GM23338 (cell line): Measurements from ENCODE around the gene DLG2. TPM values are rescaled to one million over a fixed set of nuclear protein-coding genes. Genes with fewer than 3 reads are reported as not detected.

Experiments used
- ATAC-seq: fragments of 200-7000 bp; cut with Tn5 transposase; 3 replicates; pipeline ENCODE4 v1.9.1; 2020
- DNase-seq: peaks from one replicate; pipeline ENCODE4 v3.0.0-alpha.2; 2015; ENCODE audit warnings: low spot score
- H2AFZ ChIP-seq: fragments of 200-600 bp; sonication (generic); 2 replicates; pipeline ENCODE4 v1.8.0; 2016; ENCODE audit warnings: antibody characterized with exemption, mild to moderate bottlenecking, moderate library complexity
- H3F3A ChIP-seq: fragments of 200-600 bp; sonication (generic); replicated peaks from 2 replicates; pipeline ENCODE4 v1.8.0; 2017; ENCODE audit warnings: antibody characterized with exemption, mixed run types, low read depth
- H3K27ac ChIP-seq: fragments of 200-600 bp; sonication (generic); 2 replicates; pipeline ENCODE4 v1.6.1; 2016; ENCODE audit warnings: low read depth
- H3K27me3 ChIP-seq: fragments of 200-600 bp; sonication (generic); 2 replicates; pipeline ENCODE4 v1.8.0; 2016; ENCODE audit warnings: mild to moderate bottlenecking, mixed run types, moderate library complexity; ENCODE audit not compliant: insufficient read depth
- H3K36me3 ChIP-seq: fragments of 200-600 bp; sonication (generic); 2 replicates; pipeline ENCODE4 v1.8.0; 2016; ENCODE audit warnings: mild to moderate bottlenecking; ENCODE audit not compliant: insufficient read depth
- H3K4me1 ChIP-seq: fragments of 200-600 bp; sonication (generic); 2 replicates; pipeline ENCODE4 v1.8.0; 2016; ENCODE audit warnings: mild to moderate bottlenecking, moderate library complexity; ENCODE audit not compliant: insufficient read depth
- H3K4me2 ChIP-seq: fragments of 200-600 bp; sonication (generic); 2 replicates; pipeline ENCODE4 v1.7.1; 2017; ENCODE audit warnings: mixed run types
- H3K4me3 ChIP-seq: fragments of 200-600 bp; sonication (generic); 2 replicates; pipeline ENCODE4 v1.6.1; 2016; ENCODE audit warnings: mixed run types
- H3K79me2 ChIP-seq: fragments of 200-600 bp; sonication (generic); replicated peaks from 2 replicates; pipeline ENCODE4 v1.8.0; 2017; ENCODE audit warnings: mild to moderate bottlenecking; ENCODE audit not compliant: insufficient read depth
- H3K9me2 ChIP-seq: fragments of 200-600 bp; sonication (generic); 2 replicates; pipeline ENCODE4 v1.8.0; 2017; ENCODE audit not compliant: insufficient read depth
- H4K20me1 ChIP-seq: fragments of 200-600 bp; sonication (generic); replicated peaks from 2 replicates; pipeline ENCODE4 v1.8.0; 2017; ENCODE audit warnings: mild to moderate bottlenecking; ENCODE audit not compliant: insufficient read depth
- H3K27ac Mint-ChIP-seq: 2 replicates; pipeline ENCODE4 v1.8.0; 2020; ENCODE audit warnings: inconsistent platforms, mild to moderate bottlenecking, moderate library complexity, mixed read lengths
- H3K27me3 Mint-ChIP-seq: 3 replicates; pipeline ENCODE4 v1.8.0; 2022; ENCODE audit warnings: low read depth, mild to moderate bottlenecking, moderate library complexity, mixed read lengths, inconsistent platforms; ENCODE audit not compliant: insufficient read depth, poor library complexity
- H3K36me3 Mint-ChIP-seq: 3 replicates; pipeline ENCODE4 v1.8.0; 2021; ENCODE audit warnings: low read depth, mild to moderate bottlenecking, inconsistent platforms, moderate library complexity, mixed read lengths
- H3K4me1 Mint-ChIP-seq: 3 replicates; pipeline ENCODE4 v1.8.0; 2020; ENCODE audit warnings: mild to moderate bottlenecking, inconsistent platforms, mixed read lengths
- H3K4me3 Mint-ChIP-seq: 3 replicates; pipeline ENCODE4 v1.8.0; 2021; ENCODE audit warnings: moderate library complexity, mild to moderate bottlenecking, inconsistent platforms, mixed read lengths
- H3K9me3 Mint-ChIP-seq: 3 replicates; pipeline ENCODE4 v1.8.0; 2020; ENCODE audit warnings: moderate library complexity, mild to moderate bottlenecking, inconsistent platforms, mixed read lengths
- CREB1 ChIP-seq: fragments of 250-450 bp; sonication (Bioruptor Pico); IDR thresholded peaks from 2 replicates; pipeline ENCODE4 v1.5.0; 2020; ENCODE audit warnings: low read depth, mild to moderate bottlenecking, moderate library complexity
- EZH2 ChIP-seq: fragments of 200-600 bp; sonication (generic); IDR thresholded peaks from one replicate; pipeline ENCODE4 v1.8.0; 2017; ENCODE audit warnings: antibody characterized with exemption, mild to moderate bottlenecking, low read depth; ENCODE audit not compliant: unreplicated experiment
- EZH2phosphoT487 ChIP-seq: fragments of 200-600 bp; sonication (generic); IDR thresholded peaks from one replicate; pipeline ENCODE4 v1.8.1; 2018; ENCODE audit warnings: antibody characterized with exemption; ENCODE audit not compliant: unreplicated experiment
- JUNB ChIP-seq: IDR thresholded peaks from one replicate; pipeline ENCODE4 v1.6.1; 2016; ENCODE audit warnings: antibody characterized with exemption; ENCODE audit not compliant: unreplicated experiment
- NANOG ChIP-seq: IDR thresholded peaks from 2 replicates; pipeline ENCODE4 v1.6.1; 2016; ENCODE audit warnings: antibody characterized with exemption, borderline replicate concordance
- STAT1 ChIP-seq: IDR thresholded peaks from one replicate; pipeline ENCODE4 v1.6.1; 2016; ENCODE audit warnings: antibody characterized with exemption; ENCODE audit not compliant: unreplicated experiment
- ZNF114 ChIP-seq: fragments of 250-450 bp; sonication (Bioruptor Pico); IDR thresholded peaks from 2 replicates; pipeline ENCODE4 v1.5.0; 2020; ENCODE audit warnings: mild to moderate bottlenecking, moderate library complexity
- ZNF331 ChIP-seq: fragments of 250-450 bp; sonication (Bioruptor Pico); IDR thresholded peaks from 2 replicates; pipeline ENCODE4 v1.5.0; 2020; ENCODE audit warnings: low read depth, mild to moderate bottlenecking, moderate library complexity
- polyA plus RNA-seq: library from polyadenylated mRNA; unstranded; fragments of >200 nt; fragmentation: Nextera tagmentation; extraction: Ambion mirVana; gene quantifications from 2 replicates; pipeline ENCODE4 v1.2.1, GENCODE V29; 2016
- total RNA-seq: library from RNA; depleted of rRNA; stranded (reverse); fragments of >200 nt; shearing (Covaris generic); gene quantifications from 2 replicates; pipeline ENCODE4 v1.2.3, GENCODE V29; 2014
- TF ChIP-seq, protein P1 (sequence below), 2 experiments: fragments of 200-600 bp in 1 of 2; sonication (generic) in 1 of 2; conservative IDR thresholded peaks; 2 replicates each; pipeline versions ENCODE4 v1.5.1 to v1.6.1; 2016 to 2017; ENCODE audit warnings: antibody characterized with exemption in 2 of 2, low read depth in 2 of 2, mild to moderate bottlenecking in 2 of 2, moderate library complexity in 1 of 2
- TF ChIP-seq, protein P2 (sequence below): fragments of 250-450 bp; sonication (Bioruptor Pico); IDR thresholded peaks from 2 replicates; pipeline ENCODE4 v1.5.0; 2020; ENCODE audit warnings: mild to moderate bottlenecking, moderate library complexity
- TF ChIP-seq, protein P3 (sequence below): IDR thresholded peaks from one replicate; pipeline ENCODE4 v1.6.1; 2018; ENCODE audit warnings: antibody characterized with exemption; ENCODE audit not compliant: unreplicated experiment
- TF ChIP-seq, protein P4 (sequence below): IDR thresholded peaks from 2 replicates; pipeline ENCODE4 v1.6.1; 2016; ENCODE audit warnings: antibody characterized with exemption

Gene DLG2
- total and polyA plus RNA-seq, 2 experiments from 2014 or later, result 19.8 to 21.5 TPM

DNA sequence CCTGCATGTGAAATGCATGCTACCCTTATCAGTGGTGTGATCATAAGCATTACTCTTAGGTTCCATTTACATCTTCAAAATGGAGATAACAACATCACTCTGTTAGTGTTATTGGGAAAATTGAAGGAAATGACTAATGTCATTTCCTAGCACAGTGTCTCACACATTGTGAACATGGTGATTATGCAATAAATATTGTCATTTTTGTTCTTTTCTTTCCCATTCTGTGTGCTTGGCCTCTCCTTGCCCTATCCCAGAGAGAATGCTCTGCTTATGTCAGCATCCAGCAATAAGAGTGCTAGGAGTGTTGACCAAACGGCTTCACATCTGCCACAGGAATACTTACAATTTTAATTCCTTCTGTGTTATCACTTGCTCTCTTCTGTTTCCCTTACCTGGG, 1316.9 kb downstream of the DLG2 start:
- no peak overlapping the region for H3K4me2 ChIP-seq
- Mint-ChIP-seq H3K36me3 (no peaks in the 10 kb centered on the region; the same call in 2 of the 3 replicates), H3K9me3 (no peaks in the 10 kb centered on the region)

More for the DNA sequence above, 1316.9 kb downstream of the DLG2 start:
- TF ChIP-seq, protein P1, sequence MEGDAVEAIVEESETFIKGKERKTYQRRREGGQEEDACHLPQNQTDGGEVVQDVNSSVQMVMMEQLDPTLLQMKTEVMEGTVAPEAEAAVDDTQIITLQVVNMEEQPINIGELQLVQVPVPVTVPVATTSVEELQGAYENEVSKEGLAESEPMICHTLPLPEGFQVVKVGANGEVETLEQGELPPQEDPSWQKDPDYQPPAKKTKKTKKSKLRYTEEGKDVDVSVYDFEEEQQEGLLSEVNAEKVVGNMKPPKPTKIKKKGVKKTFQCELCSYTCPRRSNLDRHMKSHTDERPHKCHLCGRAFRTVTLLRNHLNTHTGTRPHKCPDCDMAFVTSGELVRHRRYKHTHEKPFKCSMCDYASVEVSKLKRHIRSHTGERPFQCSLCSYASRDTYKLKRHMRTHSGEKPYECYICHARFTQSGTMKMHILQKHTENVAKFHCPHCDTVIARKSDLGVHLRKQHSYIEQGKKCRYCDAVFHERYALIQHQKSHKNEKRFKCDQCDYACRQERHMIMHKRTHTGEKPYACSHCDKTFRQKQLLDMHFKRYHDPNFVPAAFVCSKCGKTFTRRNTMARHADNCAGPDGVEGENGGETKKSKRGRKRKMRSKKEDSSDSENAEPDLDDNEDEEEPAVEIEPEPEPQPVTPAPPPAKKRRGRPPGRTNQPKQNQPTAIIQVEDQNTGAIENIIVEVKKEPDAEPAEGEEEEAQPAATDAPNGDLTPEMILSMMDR (conservative IDR thresholded peaks at IDR 0.05; ENCODE audit: low read depth in 2 of 2), result no peak
- no peak for TF ChIP-seq EZH2phosphoT487
- TF ChIP-seq, protein P2, sequence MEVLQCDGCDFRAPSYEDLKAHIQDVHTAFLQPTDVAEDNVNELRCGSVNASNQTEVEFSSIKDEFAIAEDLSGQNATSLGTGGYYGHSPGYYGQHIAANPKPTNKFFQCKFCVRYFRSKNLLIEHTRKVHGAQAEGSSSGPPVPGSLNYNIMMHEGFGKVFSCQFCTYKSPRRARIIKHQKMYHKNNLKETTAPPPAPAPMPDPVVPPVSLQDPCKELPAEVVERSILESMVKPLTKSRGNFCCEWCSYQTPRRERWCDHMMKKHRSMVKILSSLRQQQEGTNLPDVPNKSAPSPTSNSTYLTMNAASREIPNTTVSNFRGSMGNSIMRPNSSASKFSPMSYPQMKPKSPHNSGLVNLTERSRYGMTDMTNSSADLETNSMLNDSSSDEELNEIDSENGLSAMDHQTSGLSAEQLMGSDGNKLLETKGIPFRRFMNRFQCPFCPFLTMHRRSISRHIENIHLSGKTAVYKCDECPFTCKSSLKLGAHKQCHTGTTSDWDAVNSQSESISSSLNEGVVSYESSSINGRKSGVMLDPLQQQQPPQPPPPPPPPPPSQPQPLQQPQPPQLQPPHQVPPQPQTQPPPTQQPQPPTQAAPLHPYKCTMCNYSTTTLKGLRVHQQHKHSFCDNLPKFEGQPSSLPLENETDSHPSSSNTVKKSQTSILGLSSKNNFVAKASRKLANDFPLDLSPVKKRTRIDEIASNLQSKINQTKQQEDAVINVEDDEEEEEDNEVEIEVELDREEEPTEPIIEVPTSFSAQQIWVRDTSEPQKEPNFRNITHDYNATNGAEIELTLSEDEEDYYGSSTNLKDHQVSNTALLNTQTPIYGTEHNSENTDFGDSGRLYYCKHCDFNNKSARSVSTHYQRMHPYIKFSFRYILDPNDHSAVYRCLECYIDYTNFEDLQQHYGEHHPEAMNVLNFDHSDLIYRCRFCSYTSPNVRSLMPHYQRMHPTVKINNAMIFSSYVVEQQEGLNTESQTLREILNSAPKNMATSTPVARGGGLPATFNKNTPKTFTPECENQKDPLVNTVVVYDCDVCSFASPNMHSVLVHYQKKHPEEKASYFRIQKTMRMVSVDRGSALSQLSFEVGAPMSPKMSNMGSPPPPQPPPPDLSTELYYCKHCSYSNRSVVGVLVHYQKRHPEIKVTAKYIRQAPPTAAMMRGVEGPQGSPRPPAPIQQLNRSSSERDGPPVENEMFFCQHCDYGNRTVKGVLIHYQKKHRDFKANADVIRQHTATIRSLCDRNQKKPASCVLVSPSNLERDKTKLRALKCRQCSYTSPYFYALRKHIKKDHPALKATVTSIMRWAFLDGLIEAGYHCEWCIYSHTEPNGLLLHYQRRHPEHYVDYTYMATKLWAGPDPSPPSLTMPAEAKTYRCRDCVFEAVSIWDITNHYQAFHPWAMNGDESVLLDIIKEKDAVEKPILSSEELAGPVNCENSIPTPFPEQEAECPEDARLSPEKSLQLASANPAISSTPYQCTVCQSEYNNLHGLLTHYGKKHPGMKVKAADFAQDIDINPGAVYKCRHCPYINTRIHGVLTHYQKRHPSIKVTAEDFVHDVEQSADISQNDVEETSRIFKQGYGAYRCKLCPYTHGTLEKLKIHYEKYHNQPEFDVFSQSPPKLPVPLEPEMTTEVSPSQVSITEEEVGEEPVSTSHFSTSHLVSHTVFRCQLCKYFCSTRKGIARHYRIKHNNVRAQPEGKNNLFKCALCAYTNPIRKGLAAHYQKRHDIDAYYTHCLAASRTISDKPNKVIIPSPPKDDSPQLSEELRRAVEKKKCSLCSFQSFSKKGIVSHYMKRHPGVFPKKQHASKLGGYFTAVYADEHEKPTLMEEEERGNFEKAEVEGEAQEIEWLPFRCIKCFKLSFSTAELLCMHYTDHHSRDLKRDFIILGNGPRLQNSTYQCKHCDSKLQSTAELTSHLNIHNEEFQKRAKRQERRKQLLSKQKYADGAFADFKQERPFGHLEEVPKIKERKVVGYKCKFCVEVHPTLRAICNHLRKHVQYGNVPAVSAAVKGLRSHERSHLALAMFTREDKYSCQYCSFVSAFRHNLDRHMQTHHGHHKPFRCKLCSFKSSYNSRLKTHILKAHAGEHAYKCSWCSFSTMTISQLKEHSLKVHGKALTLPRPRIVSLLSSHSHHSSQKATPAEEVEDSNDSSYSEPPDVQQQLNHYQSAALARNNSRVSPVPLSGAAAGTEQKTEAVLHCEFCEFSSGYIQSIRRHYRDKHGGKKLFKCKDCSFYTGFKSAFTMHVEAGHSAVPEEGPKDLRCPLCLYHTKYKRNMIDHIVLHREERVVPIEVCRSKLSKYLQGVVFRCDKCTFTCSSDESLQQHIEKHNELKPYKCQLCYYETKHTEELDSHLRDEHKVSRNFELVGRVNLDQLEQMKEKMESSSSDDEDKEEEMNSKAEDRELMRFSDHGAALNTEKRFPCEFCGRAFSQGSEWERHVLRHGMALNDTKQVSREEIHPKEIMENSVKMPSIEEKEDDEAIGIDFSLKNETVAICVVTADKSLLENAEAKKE, result no peak
- no peak for TF ChIP-seq STAT1
- TF ChIP-seq ZNF331 (CRISPR knock-in tag), result no peak
- TF ChIP-seq, protein P3, sequence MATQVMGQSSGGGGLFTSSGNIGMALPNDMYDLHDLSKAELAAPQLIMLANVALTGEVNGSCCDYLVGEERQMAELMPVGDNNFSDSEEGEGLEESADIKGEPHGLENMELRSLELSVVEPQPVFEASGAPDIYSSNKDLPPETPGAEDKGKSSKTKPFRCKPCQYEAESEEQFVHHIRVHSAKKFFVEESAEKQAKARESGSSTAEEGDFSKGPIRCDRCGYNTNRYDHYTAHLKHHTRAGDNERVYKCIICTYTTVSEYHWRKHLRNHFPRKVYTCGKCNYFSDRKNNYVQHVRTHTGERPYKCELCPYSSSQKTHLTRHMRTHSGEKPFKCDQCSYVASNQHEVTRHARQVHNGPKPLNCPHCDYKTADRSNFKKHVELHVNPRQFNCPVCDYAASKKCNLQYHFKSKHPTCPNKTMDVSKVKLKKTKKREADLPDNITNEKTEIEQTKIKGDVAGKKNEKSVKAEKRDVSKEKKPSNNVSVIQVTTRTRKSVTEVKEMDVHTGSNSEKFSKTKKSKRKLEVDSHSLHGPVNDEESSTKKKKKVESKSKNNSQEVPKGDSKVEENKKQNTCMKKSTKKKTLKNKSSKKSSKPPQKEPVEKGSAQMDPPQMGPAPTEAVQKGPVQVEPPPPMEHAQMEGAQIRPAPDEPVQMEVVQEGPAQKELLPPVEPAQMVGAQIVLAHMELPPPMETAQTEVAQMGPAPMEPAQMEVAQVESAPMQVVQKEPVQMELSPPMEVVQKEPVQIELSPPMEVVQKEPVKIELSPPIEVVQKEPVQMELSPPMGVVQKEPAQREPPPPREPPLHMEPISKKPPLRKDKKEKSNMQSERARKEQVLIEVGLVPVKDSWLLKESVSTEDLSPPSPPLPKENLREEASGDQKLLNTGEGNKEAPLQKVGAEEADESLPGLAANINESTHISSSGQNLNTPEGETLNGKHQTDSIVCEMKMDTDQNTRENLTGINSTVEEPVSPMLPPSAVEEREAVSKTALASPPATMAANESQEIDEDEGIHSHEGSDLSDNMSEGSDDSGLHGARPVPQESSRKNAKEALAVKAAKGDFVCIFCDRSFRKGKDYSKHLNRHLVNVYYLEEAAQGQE, result no peak
- no peak for TF ChIP-seq NANOG
- no peak for TF ChIP-seq ZNF114 (CRISPR knock-in tag)
- no peak for TF ChIP-seq EZH2
- TF ChIP-seq, protein P4, sequence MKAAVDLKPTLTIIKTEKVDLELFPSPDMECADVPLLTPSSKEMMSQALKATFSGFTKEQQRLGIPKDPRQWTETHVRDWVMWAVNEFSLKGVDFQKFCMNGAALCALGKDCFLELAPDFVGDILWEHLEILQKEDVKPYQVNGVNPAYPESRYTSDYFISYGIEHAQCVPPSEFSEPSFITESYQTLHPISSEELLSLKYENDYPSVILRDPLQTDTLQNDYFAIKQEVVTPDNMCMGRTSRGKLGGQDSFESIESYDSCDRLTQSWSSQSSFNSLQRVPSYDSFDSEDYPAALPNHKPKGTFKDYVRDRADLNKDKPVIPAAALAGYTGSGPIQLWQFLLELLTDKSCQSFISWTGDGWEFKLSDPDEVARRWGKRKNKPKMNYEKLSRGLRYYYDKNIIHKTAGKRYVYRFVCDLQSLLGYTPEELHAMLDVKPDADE, result no peak
- no peak for TF ChIP-seq CREB1 (CRISPR knock-in tag)
- no peak for TF ChIP-seq JUNB
- H2AFZ ChIP-seq, result no peak overlapping the region
- no peak for DNase-seq
- Mint-ChIP-seq H3K27me3 (peaks cover 5% of the 10 kb centered on the region), H3K4me3 (no peak overlapping the region), H3K4me1 (peaks cover 8% of the 10 kb centered on the region), H3K27ac (no peak overlapping the region)
- no peak overlapping the region for H3K27ac ChIP-seq
- H3K4me3 ChIP-seq, result no peak overlapping the region
- no peaks in the 10 kb centered on the region for H3K79me2 ChIP-seq
- no peaks in the 10 kb centered on the region for H3F3A ChIP-seq
- H4K20me1 ChIP-seq, result no peaks in the 10 kb centered on the region
- no peak for ATAC-seq
- H3K27me3 ChIP-seq, result no peaks in the 10 kb centered on the region
- H3K9me2 ChIP-seq, result no peaks in the 10 kb centered on the region
- H3K4me1 ChIP-seq, result no peaks in the 10 kb centered on the region
- no peaks in the 10 kb centered on the region for H3K36me3 ChIP-seq
